Keratinocyte (primary cell): ENCODE measurements around the gene PITPNC1. TPM values are rescaled to one million over a fixed set of nuclear protein-coding genes. Genes with fewer than 3 reads are reported as not detected.

Source experiments
- DNase-seq: peaks from one replicate; pipeline ENCODE4 v3.0.0-alpha.2; 2011; ENCODE audit warnings: low read depth, missing footprints, low spot score
- FAIRE-seq: peaks from 2 replicates; lab custom pipeline; 2011; peaks lifted over from hg19 to GRCh38; lab: Jason Lieb, UNC
- H2AFZ ChIP-seq: 2 replicates; pipeline ENCODE4 v1.6.0; 2012; ENCODE audit warnings: low read length, control low read depth, inconsistent platforms; ENCODE audit not compliant: control insufficient read depth
- H3K27ac ChIP-seq: 2 replicates; pipeline ENCODE4 v1.5.1; 2011; ENCODE audit warnings: low read length; ENCODE audit not compliant: control insufficient read depth, insufficient read depth
- H3K27me3 ChIP-seq: 3 replicates; pipeline ENCODE4 v1.6.0; 2011; ENCODE audit warnings: low read length; ENCODE audit not compliant: control insufficient read depth, insufficient read depth; ENCODE audit errors: extremely low read depth
- H3K36me3 ChIP-seq, 2 experiments: 2 replicates in 1 of 2; 3 replicates in 1 of 2; pipeline ENCODE4 v1.5.1; 2011; ENCODE audit warnings: low read length in 2 of 2, mild to moderate bottlenecking in 1 of 2; ENCODE audit not compliant: control insufficient read depth in 2 of 2, insufficient read depth in 2 of 2; ENCODE audit errors: extremely low read depth in 1 of 2
- H3K4me1 ChIP-seq: 3 replicates; pipeline ENCODE4 v1.5.1; 2011; ENCODE audit warnings: low read length; ENCODE audit not compliant: control insufficient read depth, insufficient read depth; ENCODE audit errors: extremely low read depth
- H3K4me2 ChIP-seq: 3 replicates; pipeline ENCODE4 v1.6.0; 2011; ENCODE audit warnings: low read depth, low read length; ENCODE audit not compliant: control insufficient read depth, insufficient read depth; ENCODE audit errors: extremely low read depth
- H3K4me3 ChIP-seq, 3 experiments: fragments of 200-600 bp in 1 of 3; sonication (generic) in 1 of 3; 2 replicates in 2 of 3; 3 replicates in 1 of 3; pipeline ENCODE4 v1.5.1; 2011 to 2016; ENCODE audit warnings: low read length in 3 of 3, mild to moderate bottlenecking in 3 of 3, control low read depth in 2 of 3, inconsistent platforms in 1 of 3, low read depth in 1 of 3, mixed read lengths in 1 of 3, mixed run types in 1 of 3, moderate library complexity in 1 of 3; ENCODE audit not compliant: control insufficient read depth in 2 of 3, insufficient read depth in 2 of 3; ENCODE audit errors: extremely low read depth in 1 of 3
- H3K79me2 ChIP-seq: 2 replicates; pipeline ENCODE4 v1.6.0; 2012; ENCODE audit warnings: low read length; ENCODE audit not compliant: control insufficient read depth, insufficient read depth
- H3K9ac ChIP-seq: 3 replicates; pipeline ENCODE4 v1.6.0; 2011; ENCODE audit warnings: low read length; ENCODE audit not compliant: control insufficient read depth, insufficient read depth; ENCODE audit errors: extremely low read depth
- H3K9me1 ChIP-seq: 3 replicates; pipeline ENCODE4 v1.6.0; 2011; ENCODE audit warnings: low read length; ENCODE audit not compliant: control insufficient read depth, insufficient read depth; ENCODE audit errors: extremely low read depth
- H3K9me3 ChIP-seq: 2 replicates; pipeline ENCODE4 v1.5.1; 2012; ENCODE audit warnings: low read depth, low read length; ENCODE audit not compliant: control insufficient read depth
- H4K20me1 ChIP-seq: 3 replicates; pipeline ENCODE4 v1.6.0; 2011; ENCODE audit warnings: low read length; ENCODE audit not compliant: control insufficient read depth, insufficient read depth; ENCODE audit errors: extremely low read depth
- CTCF ChIP-seq, 3 experiments: IDR thresholded peaks in 1 of 3; conservative IDR thresholded peaks in 1 of 3; optimal IDR thresholded peaks in 1 of 3; 2 replicates in 2 of 3; 3 replicates in 1 of 3; pipeline versions ENCODE3 to v1.5.1; 2011; ENCODE audit warnings: low read length in 3 of 3, mild to moderate bottlenecking in 3 of 3, moderate library complexity in 2 of 3, control low read depth in 1 of 3, inconsistent platforms in 1 of 3; ENCODE audit not compliant: insufficient read depth in 2 of 3; ENCODE audit errors: extremely low read depth in 1 of 3
- EZH2 ChIP-seq: IDR thresholded peaks from one replicate; pipeline ENCODE4 v1.6.1; 2012; ENCODE audit warnings: inconsistent platforms, mild to moderate bottlenecking, low read length, moderate library complexity
- dilution Hi-C: fragments of 300-500 bp; cut with MboI; formaldehyde crosslinking; loops from one replicate; pipeline ENCODE4 v1.7.0; 2020; ENCODE audit warnings: low sequenced_read_pairs; ENCODE audit not compliant: extremely low pct_ligation_motif_present
- polyA plus RNA-seq, 5 experiments: library from polyadenylated mRNA; depleted of rRNA in 3 of 5; stranded (reverse) in 3 of 5; stranded (forward) in 1 of 5; unstranded in 1 of 5; fragments of >200 nt; gene quantifications; 1 replicate in 1 of 5; 2 replicates in 3 of 5; 3 replicates in 1 of 5; pipeline versions ENCODE4 v1.2.1 to v1.2.3, GENCODE V29; 2011 to 2012; ENCODE audit warnings: missing spikeins in 2 of 5, low read depth in 1 of 5, low replicate concordance in 1 of 5

PITPNC1 gene
- polyA plus RNA-seq, 1 donor (not counting 4 experiments of a cell fraction or from before 2014, with no cell fraction given): 24.8 TPM

GRCh38 chr17:67679225-67679624, 302.1 kb downstream of the PITPNC1 start:
- TF ChIP-seq CTCF (optimal IDR thresholded peaks at IDR 0.05 in 1 of 3, IDR thresholded peaks at IDR 0.05 in 1 of 3, conservative IDR thresholded peaks at IDR 0.05 in 1 of 3; ENCODE audit: extremely low read depth in 1 of 3, insufficient read depth in 2 of 3, low read length in 3 of 3): no peak
- DNase-seq (no peak), FAIRE-seq (no peak)
- Histone ChIP-seq H3K79me2 (no peaks in the 10 kb centered on the region), H3K4me2 (no peak overlapping the region), H3K27ac (no peak overlapping the region), H3K27me3 (no peaks in the 10 kb centered on the region), H4K20me1 (no peaks in the 10 kb centered on the region), H2AFZ (no peak overlapping the region), H3K4me1 (no peaks in the 10 kb centered on the region), H3K9me1 (no peaks in the 10 kb centered on the region), H3K36me3 (peaks cover 3 to 12% of the 10 kb centered on the region in 2 experiments), H3K9ac (no peak overlapping the region), H3K9me3 (no peaks in the 10 kb centered on the region), H3K4me3 (no peak overlapping the region)
- dilution Hi-C loops: no loop called here

GRCh38 chr17:67679721-67680120, 302.6 kb downstream of the PITPNC1 start:
- Histone ChIP-seq H3K9me3 (no peaks in the 10 kb centered on the region), H2AFZ (no peak overlapping the region), H3K4me2 (no peak overlapping the region), H3K9ac (no peak overlapping the region), H3K27ac (no peak overlapping the region), H3K9me1 (no peaks in the 10 kb centered on the region), H3K4me3 (no peak overlapping the region), H3K27me3 (no peaks in the 10 kb centered on the region), H3K79me2 (no peaks in the 10 kb centered on the region), H4K20me1 (no peaks in the 10 kb centered on the region), H3K4me1 (no peaks in the 10 kb centered on the region), H3K36me3 (peaks cover 3 to 12% of the 10 kb centered on the region in 2 experiments)
- no peak for FAIRE-seq
- TF ChIP-seq CTCF (optimal IDR thresholded peaks at IDR 0.05 in 1 of 3, IDR thresholded peaks at IDR 0.05 in 1 of 3, conservative IDR thresholded peaks at IDR 0.05 in 1 of 3; ENCODE audit: extremely low read depth in 1 of 3, insufficient read depth in 2 of 3, low read length in 3 of 3) (no peak), EZH2 (no peak)
- DNase-seq: no peak
- dilution Hi-C loops: no loop called here
